ENCODE measurements around the gene TVP23C. TPM values are rescaled to one million over a fixed set of nuclear protein-coding genes. Genes with fewer than 3 reads are reported as not detected.

The TVP23C gene
- total RNA-seq, 2 experiments from 2014 or later, result 8.1 to 8.2 TPM

DNA sequence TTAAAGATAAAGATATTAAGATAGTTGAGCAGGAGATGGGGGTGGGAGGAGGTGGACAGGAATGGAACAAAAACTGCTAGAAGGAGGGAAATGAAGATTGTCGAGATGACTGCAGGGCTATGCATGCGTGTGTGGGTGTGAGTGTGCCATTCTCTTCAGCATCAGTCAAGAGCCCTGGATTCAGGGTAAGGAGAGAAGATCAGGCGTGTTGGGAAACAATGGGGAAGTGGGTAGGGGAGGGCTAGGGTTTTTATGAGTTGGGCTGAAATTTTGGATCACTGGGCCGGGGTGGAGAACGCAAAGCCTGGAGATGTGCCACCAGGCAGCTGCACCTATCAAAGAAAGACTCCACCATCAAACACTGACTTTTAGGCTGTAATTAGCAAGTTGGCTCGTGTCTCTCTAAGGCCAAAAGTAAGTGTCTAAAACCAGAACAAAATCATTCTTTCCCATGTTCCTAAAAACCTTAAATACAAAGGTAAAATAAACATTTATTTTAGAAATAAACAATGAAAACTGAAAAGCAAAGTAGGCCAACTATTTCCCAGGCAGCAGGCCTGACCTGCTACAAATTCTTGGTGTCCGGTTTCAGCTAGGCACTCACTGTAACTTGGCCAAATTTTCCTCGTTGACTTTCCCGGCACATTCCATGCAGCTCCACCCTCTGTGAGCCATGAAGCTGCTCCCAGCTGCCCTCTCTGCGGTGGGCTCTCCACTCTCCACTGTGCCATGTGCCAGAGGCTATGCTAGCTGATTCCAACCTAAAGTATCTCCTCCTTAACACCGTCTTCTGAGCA is 100.1 kb downstream of the TVP23C start:
- ChIA-PET POLR2A (interaction anchor here (0.6 kb wide), 1 partner anchor 370 kb away, joined by 3 read pairs; no protein-coding TSS in a partner anchor), CTCF (no interaction called here)
- Mint-ChIP-seq H3K36me3 (ENCODE audit: low read depth) (peaks cover 10% of the 10 kb centered on the region), H3K4me3 (no peak overlapping the region), H3K4me1 (ENCODE audit: low read depth) (no peaks in the 10 kb centered on the region), H3K27me3 (no peaks in the 10 kb centered on the region), H3K9me3 (peaks cover 3% of the 10 kb centered on the region), H3K27ac (no peak overlapping the region)
- TF ChIP-seq, protein P1, sequence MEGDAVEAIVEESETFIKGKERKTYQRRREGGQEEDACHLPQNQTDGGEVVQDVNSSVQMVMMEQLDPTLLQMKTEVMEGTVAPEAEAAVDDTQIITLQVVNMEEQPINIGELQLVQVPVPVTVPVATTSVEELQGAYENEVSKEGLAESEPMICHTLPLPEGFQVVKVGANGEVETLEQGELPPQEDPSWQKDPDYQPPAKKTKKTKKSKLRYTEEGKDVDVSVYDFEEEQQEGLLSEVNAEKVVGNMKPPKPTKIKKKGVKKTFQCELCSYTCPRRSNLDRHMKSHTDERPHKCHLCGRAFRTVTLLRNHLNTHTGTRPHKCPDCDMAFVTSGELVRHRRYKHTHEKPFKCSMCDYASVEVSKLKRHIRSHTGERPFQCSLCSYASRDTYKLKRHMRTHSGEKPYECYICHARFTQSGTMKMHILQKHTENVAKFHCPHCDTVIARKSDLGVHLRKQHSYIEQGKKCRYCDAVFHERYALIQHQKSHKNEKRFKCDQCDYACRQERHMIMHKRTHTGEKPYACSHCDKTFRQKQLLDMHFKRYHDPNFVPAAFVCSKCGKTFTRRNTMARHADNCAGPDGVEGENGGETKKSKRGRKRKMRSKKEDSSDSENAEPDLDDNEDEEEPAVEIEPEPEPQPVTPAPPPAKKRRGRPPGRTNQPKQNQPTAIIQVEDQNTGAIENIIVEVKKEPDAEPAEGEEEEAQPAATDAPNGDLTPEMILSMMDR (IDR thresholded peaks at IDR 0.05), result no peak
- no peak for DNase-seq
- intact Hi-C loops (cut with micrococcal nuclease), result no loop called here
- no peak for ATAC-seq

GRCh38 chr17:15457723-15458094 is 105.6 kb downstream of the TVP23C start:
- Mint-ChIP-seq H3K27ac (no peak overlapping the region), H3K27me3 (no peaks in the 10 kb centered on the region), H3K9me3 (peaks cover 13% of the 10 kb centered on the region), H3K36me3 (ENCODE audit: low read depth) (peaks cover 24% of the 10 kb centered on the region), H3K4me1 (ENCODE audit: low read depth) (no peaks in the 10 kb centered on the region), H3K4me3 (no peak overlapping the region)
- ATAC-seq (no peak), DNase-seq (no peak)
- TF ChIP-seq, protein P1 (IDR thresholded peaks at IDR 0.05), result no peak
- ChIA-PET POLR2A (no interaction called here), CTCF (interaction anchor here (1.1 kb wide), 1 partner anchor 46 kb away, joined by 5 read pairs; no protein-coding TSS in a partner anchor)
- intact Hi-C loops (cut with micrococcal nuclease), result no loop called here

DNA sequence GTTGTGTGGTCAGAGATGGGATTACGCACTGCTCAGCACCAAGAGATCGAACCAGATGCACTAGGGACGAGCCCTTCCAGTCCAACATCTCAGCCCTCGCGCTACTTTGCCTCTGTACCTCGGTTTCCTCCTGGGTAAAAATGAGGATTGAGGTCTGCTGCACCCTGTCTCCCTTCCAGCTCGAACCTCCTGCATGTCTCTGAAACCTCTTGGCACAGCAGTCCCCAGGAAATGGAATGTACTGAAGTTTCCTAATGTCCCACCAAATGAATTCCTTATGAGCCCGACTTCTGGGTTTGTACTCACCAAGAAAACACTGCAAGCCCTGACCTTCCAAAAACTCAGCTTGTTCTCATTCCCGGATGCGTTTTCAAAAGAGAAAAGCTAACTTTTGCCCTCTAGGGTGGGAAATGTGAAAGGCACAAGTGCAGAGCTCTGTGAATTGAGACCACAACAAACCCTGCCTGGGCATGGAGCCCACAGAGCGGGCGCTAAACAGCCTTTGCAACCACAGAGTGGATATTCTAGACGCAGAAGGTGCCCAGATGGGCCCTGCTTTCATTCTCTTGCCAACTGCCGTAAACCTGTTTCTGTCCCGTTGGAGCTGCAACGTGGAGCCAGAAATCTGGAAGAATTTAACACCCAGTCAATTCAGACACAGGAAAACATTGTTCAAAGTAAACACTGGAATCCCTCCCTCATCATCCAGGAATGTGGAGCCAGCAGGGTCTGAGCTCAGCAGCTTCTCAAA is 106.1 kb downstream of the TVP23C start:
- Mint-ChIP-seq H3K4me3 (no peak overlapping the region), H3K4me1 (ENCODE audit: low read depth) (no peaks in the 10 kb centered on the region), H3K9me3 (peaks cover 10% of the 10 kb centered on the region), H3K27me3 (no peaks in the 10 kb centered on the region), H3K27ac (no peak overlapping the region), H3K36me3 (ENCODE audit: low read depth) (peaks cover 21% of the 10 kb centered on the region)
- DNase-seq (no peak), ATAC-seq (no peak)
- intact Hi-C loops (cut with micrococcal nuclease), result no loop called here
- CTCF ChIA-PET, result interaction anchor here (1.1 kb wide), 1 partner anchor 46 kb away, joined by 5 read pairs; no protein-coding TSS in a partner anchor
- POLR2A ChIA-PET, result no interaction called here
- TF ChIP-seq, protein P1 (IDR thresholded peaks at IDR 0.05), result no peak

- TF ChIP-seq, protein P1 (IDR thresholded peaks at IDR 0.05), result no peak
- ChIA-PET POLR2A (no interaction called here), CTCF (no interaction called here)
- intact Hi-C loops (cut with micrococcal nuclease), result no loop called here
- DNase-seq (no peak), ATAC-seq (no peak)
- H3K36me3 Mint-ChIP-seq (ENCODE audit: low read depth), result peaks cover 21% of the 10 kb centered on the region
- H3K4me1 Mint-ChIP-seq (ENCODE audit: low read depth), result no peaks in the 10 kb centered on the region
- H3K27ac Mint-ChIP-seq, result no peak overlapping the region
- no peak overlapping the region for H3K4me3 Mint-ChIP-seq
- H3K27me3 Mint-ChIP-seq, result no peaks in the 10 kb centered on the region
- peaks cover 10% of the 10 kb centered on the region for H3K9me3 Mint-ChIP-seq
Observed at GRCh38 chr17:15456496-15456895, 106.8 kb downstream of the TVP23C start.

- intact Hi-C loops (cut with micrococcal nuclease), result no loop called here
- ChIA-PET POLR2A (no interaction called here), CTCF (no interaction called here)
- no peak for DNase-seq
- Mint-ChIP-seq H3K27ac (no peak overlapping the region), H3K9me3 (peaks cover 10% of the 10 kb centered on the region), H3K27me3 (no peaks in the 10 kb centered on the region), H3K4me1 (ENCODE audit: low read depth) (no peaks in the 10 kb centered on the region), H3K36me3 (ENCODE audit: low read depth) (peaks cover 17% of the 10 kb centered on the region), H3K4me3 (no peak overlapping the region)
- no peak for ATAC-seq
- TF ChIP-seq, protein P1 (IDR thresholded peaks at IDR 0.05), result no peak
Observed at GRCh38 chr17:15454346-15454745, 108.9 kb downstream of the TVP23C start.

Data from activated CD8-positive, alpha-beta T cell treated with anti-CD3 and anti-CD28 coated beads for 36 hours (primary cell).